ENCODE data around the gene NDST4.
"Not testable (repeated sequence)": the region's sequence is repeated elsewhere in the genome, so short reads cannot be mapped to it uniquely, and the experiment has no call there.

NDST4 gene

GRCh38 chr4:115053313-115053712 is 60.1 kb downstream of the NDST4 start:
- DNase-seq = no peak

DNA sequence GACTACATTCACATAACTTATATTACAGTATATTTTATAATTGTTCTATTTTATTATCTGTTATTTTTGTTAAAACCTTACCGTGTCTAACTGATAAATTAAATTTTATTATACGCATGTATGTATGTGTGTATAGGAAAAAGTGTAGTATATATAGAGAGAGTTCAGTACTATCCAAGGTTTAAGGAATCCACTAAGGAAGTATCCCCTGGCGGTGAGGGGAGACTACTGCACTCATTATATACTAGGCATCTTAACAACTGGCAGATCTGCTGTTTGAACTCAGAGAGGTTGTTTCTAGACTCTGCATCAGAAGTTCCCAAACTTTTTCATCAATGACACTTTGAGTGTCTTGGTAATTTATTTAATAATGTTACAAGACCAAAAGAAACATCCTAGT is 70.9 kb downstream of the NDST4 start:
- no peak for DNase-seq

- no peak for DNase-seq
Measured at GRCh38 chr4:115030281-115030680, 83.1 kb downstream of the NDST4 start.

DNA sequence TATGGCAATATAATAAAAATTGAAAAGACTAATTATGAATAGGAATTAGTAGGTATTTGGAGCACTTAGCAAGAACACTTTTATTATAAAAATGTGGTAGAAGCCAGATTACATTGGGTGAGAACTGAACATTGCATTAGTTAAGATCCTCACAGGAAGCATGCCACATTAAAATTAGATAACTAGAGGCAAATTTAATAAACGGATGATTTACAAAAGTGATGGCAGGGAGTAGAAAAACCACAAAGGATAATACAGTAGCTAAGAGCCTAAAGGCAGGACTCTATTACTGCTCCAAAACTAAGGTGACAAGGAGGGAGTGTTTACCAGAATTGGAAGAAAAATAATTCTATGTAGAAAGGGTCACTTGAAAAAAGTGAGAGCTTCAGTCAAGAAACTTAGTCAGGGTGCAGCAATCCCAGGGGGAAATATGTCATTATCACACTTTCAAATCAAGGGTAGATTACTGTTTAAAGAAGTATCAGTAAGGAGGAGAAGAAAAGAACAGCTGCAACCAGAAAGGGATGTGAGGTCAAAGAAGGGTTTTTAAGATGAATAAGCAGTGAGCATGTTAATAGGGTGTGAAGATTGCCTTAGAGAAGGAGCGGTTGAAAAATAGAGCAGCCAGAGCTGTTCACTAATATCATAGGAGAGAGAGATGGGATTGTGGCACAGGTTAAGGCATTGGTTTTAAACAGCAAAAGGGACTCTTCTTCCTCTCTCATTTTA is 84.6 kb downstream of the NDST4 start:
- DNase-seq = no peak

DNA sequence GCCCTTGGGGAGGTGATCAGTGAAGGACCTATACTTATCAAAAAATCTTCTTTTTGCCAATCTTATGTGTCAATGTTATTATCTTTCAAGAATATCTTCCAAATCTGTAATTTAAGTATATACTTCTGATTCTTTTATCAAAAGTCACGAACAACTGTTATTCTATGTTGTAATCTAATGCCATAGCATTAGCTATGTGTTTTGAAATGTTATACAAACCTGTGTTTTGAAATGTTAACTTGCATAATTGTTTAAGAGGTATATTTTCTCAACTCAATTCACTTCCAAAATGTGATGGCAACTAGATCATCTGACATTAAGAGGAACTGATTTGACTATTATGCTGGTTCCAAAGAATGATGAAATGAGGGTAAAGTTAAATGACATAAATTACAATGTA is 113.5 kb downstream of the NDST4 start:
- DNase-seq = no peak

DNA sequence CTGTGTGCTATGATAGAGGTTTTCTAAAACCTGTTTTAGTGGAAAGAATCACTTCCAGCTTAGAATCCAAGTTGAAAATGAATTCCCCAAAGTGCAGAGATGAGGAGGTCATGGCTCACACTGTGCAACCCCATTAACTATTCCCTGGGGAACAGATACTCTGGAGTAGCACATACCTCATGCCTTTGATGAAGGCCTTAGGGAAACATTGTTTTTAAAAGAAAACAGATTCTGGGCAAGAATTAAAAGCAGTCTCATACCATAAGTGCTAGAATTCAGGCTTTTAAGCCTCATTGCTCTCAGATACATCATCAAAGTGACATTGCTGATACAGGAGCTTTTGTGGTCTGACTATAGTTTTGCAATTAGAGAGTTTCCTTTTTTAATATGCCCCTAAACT is 115.1 kb downstream of the NDST4 start:
- no peak for DNase-seq

DNA sequence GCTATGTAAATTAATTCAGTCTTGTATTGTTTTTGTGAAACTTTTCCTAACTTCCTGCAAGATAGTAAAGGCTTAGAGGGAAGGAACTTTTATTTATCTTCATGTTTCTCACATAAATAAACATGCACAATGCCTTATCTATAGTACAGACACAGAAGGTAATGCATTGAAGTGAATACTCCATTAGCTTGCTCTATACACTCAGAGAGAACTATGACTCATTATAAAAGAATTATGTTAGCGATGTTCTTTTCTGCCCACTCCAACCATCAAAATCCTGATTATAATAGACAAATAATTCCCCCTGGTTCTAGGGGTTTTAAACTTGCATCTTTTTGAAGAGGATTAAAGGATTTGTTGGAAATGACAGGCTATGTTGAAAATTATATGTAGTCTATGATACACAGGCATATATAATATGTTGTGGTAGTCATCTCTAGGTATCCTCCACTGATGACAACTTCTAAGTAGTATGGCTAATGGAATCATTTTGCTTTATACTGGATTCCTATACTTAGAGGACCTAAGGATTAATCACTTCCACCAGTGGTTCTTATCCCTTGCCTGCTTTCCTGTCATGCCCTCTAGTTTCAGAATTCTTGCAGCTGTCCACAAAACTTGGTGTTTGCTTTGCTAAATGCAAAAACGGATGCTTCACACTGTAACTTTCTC is 115.7 kb downstream of the NDST4 start:
- DNase-seq = no peak

DNA sequence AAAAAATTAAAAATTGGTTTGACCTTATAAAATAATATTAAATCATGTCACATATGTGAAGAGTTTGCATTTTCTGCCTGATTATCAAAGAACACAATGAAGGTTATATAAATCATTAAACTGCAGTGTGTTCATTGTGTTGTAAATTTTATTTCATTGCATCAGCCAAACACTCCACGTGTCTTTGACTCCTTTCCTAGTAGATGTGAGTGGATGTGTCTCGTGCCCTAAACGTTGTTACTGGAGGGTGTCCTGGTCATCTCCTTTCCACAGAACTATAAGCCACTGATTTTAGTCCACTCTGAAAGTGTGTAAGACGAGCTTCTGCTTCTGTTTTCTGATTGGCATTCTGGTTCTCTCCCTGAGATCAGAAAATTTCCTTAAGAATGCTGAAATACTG is 127.3 kb downstream of the NDST4 start:
- DNase-seq = no peak

DNA sequence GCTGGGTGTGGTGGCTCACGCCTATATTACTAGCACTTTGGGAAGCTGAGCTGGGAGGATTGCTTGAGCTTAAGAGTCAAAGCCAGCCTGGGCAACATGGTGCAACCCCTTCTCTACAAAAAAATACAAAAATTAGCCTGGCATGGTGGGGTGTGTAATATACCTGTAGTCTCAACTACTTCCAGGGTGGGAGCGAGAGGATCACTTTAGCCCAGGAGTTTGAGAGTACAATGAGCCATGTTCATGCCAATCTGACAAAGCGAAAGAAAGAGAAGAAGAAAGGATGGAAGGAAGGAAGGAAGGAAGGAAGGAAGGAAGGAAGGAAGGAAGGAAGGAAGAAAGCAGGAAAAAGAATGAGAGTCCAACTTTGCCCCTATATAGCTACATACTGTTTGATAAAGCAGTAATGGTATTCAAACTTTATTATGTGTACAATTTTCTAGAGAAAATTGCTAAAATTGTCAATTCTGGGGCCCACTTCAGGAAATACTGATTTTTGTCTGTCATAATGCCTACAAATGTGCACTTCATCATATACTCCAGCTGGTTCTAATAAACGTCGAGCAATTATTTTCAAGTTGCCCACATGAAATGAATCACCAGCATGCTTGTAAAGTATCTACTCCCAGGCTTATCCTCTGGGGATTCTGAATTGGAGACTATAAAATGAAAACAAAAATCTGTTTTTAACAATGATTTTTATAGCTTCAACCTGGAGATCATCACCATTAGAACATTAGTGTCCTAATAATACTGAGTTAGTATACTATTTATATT is 132.3 kb downstream of the NDST4 start:
- no peak for DNase-seq

GRCh38 chr4:114980399-114980798 is 133.0 kb downstream of the NDST4 start:
- not testable (repeated sequence) for DNase-seq

- no peak for DNase-seq
Measured at GRCh38 chr4:114976901-114977300, 136.5 kb downstream of the NDST4 start.

DNA sequence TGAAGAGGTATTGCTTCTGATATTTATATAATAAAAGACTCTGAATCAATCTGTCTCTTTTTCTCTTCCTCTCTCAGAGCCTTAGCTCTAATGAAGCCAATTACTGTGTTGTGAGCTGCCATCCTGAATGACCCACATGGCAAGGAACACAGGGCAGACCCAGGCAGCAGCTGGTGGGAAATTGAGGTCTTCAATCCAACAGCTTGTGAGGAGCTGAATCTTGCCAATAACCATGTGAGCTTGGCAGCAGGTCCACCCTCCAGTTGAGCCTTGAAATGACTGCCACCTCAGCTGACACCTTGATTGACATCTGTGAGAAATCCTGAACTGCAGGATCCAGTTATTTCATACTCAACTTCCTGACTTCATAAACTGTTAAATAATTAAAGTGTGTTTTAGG is 149.4 kb downstream of the NDST4 start:
- no peak for DNase-seq

DNA sequence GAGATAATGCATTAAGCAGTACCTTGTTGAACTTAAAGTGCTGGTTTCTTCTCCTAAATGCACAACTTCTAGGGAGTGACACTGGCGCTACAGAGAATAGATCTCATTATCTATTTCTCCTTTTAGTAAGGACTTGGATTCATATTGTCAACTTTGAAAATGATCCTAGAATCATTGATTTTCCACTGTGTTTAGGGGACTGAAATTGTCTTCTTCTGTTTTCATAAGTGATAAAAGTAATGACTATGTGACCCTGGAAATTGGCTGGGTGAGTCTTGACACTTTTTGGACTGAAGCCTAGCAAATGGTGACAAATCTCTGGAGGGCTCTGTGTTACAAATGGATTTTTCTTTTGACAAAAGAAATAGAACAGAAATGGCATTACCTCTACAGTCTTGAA is 167.8 kb downstream of the NDST4 start:
- no peak for DNase-seq

DNA sequence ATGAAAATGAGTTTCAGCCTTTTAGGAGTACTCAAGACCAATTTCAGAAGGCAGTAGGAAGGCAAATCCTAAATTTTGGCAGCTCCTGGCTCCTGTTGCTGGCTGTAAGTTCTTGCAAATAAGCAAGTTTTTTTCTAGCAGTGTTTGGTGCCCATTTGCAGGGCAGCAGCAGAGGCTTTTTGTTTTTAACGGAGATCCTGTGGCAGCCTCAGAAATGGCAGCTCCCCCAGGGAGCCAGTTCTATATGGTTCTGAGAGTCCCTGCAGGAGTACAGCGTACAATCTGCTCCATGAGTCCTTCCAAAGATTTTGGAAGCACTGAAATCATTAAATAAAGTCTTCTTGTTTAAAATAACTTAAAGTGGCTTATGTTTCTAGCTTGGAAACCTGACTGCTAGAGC is 171.9 kb downstream of the NDST4 start:
- DNase-seq = no peak

DNA sequence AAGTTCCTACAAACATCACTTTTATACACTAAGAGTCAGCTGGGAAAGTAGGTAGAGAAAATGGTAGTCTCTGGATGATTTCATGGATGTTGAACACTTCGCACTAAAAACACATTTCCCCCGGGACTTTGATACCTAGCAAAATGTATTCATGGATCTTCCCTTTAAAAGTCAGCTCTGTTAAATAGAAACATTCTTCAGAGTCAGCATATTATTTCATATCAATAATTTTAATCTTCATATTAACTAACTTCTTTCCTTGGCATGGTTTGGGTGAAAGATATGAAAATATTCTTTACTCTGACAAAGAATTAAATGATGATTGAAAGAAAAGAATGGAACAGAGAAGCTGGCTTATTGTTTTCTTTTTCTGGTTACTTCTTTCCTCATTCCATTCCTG is 185.5 kb downstream of the NDST4 start:
- DNase-seq = no peak

DNA sequence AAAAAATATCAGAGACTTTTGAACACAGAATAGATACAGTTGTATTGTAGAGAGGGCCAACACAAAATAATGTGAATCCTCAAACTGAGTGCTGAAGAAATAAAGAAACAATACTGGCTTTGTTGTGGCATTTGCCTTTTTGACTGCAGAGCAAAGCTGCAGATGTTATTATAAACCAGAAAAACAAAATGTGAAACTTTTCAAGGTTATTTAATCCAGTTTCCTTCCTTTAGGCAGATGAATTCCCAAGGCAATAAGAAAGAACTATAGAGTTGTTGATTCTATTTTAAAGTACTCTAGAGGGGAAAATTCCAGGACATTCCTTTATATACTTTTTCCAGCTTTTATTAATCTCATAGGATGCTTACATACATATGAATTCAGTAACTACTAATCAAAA is 186.8 kb downstream of the NDST4 start:
- no peak for DNase-seq

- DNase-seq = peak; percentile 66
Measured at GRCh38 chr4:114924311-114924710, 189.1 kb downstream of the NDST4 start.

DNA sequence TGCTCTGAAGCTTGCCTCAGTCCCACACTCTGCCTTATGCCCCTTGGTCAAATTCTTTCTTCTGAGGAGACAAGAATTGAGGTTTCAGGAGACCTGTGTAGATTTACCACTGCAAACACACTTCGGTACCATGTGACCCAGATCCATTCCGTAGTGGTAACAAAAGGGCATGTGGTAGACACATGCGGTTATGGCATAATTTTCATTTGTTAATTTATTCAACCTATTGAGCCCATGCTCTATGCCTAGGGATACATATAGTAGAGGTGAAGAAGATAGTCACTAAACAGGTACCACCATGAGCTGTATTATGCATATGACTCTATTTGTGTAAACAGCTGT is 190.9 kb downstream of the NDST4 start:
- no peak for DNase-seq

- peak; percentile 78 for DNase-seq
Measured at GRCh38 chr4:114921790-114922591, 191.4 kb downstream of the NDST4 start.

GRCh38 chr4:114921191-114921590 is 192.2 kb downstream of the NDST4 start:
- DNase-seq = no peak

GRCh38 chr4:114911111-114911510 is 202.3 kb downstream of the NDST4 start:
- DNase-seq = no peak

- no peak for DNase-seq
Measured at GRCh38 chr4:114907568-114907967, 205.9 kb downstream of the NDST4 start.

GRCh38 chr4:114905017-114905416 is 208.4 kb downstream of the NDST4 start:
- DNase-seq = no peak
